ENCODE data around the gene TMEM119. TPM values are rescaled to one million over a fixed set of nuclear protein-coding genes. Genes with fewer than 3 reads are reported as not detected.

The TMEM119 gene
- total RNA-seq, 1 experiment from 2014 or later: not detected

- Histone ChIP-seq H3K27me3 (replicated peaks; ENCODE audit: insufficient read depth, low read depth, low read length, poor library complexity) (no peaks in the 10 kb centered on the region), H3K4me1 (ENCODE audit: insufficient read depth, low read length, poor library complexity, severe bottlenecking) (no peaks in the 10 kb centered on the region), H3K9me3 (ENCODE audit: low read depth, low read length, poor library complexity, severe bottlenecking) (no peaks in the 10 kb centered on the region), H3K36me3 (ENCODE audit: insufficient read depth, low read length, poor library complexity, severe bottlenecking) (no peaks in the 10 kb centered on the region), H3K27ac (ENCODE audit: low read depth, low read length, poor library complexity, severe bottlenecking) (no peak overlapping the region), H3K4me3 (ENCODE audit: low read depth, low read length, poor library complexity, severe bottlenecking) (no peak overlapping the region)
- intact Hi-C loops (cut with micrococcal nuclease; ENCODE audit: unreplicated experiment): no loop called here
- no TSS peak for BruUV-seq (replicated peaks)
- POLR2A ChIA-PET (ENCODE audit: low non-redundant PET): no interaction called here
- CTCF ChIA-PET: no interaction called here
- DNase-seq (ENCODE audit: low spot score): no peak
- TF ChIP-seq EZH2 (IDR thresholded peaks at IDR 0.05; ENCODE audit: borderline replicate concordance, low read depth, low read length, poor library complexity, severe bottlenecking) (no peak), CTCF (conservative IDR thresholded peaks at IDR 0.05; ENCODE audit: low read depth, low read length) (no peak)
Observed at GRCh38 chr12:108637222-108637971, 39.5 kb upstream of the TMEM119 start.

GRCh38 chr12:108635997-108636808 lies 38.3 kb upstream of the TMEM119 start:
- TF ChIP-seq EZH2 (IDR thresholded peaks at IDR 0.05; ENCODE audit: borderline replicate concordance, low read depth, low read length, poor library complexity, severe bottlenecking): no peak
- TF ChIP-seq CTCF (conservative IDR thresholded peaks at IDR 0.05; ENCODE audit: low read depth, low read length): no peak
- Histone ChIP-seq H3K4me3 (ENCODE audit: low read depth, low read length, poor library complexity, severe bottlenecking) (no peak overlapping the region), H3K27ac (ENCODE audit: low read depth, low read length, poor library complexity, severe bottlenecking) (no peak overlapping the region), H3K9me3 (ENCODE audit: low read depth, low read length, poor library complexity, severe bottlenecking) (no peaks in the 10 kb centered on the region), H3K36me3 (ENCODE audit: insufficient read depth, low read length, poor library complexity, severe bottlenecking) (no peaks in the 10 kb centered on the region), H3K4me1 (ENCODE audit: insufficient read depth, low read length, poor library complexity, severe bottlenecking) (no peaks in the 10 kb centered on the region), H3K27me3 (replicated peaks; ENCODE audit: insufficient read depth, low read depth, low read length, poor library complexity) (no peaks in the 10 kb centered on the region)
- no TSS peak for BruUV-seq (replicated peaks)
- ChIA-PET POLR2A (ENCODE audit: low non-redundant PET) (no interaction called here), CTCF (no interaction called here)
- intact Hi-C loops (cut with micrococcal nuclease; ENCODE audit: unreplicated experiment): no loop called here
- DNase-seq (ENCODE audit: low spot score): no peak

- no peaks in the 10 kb centered on the region for H3K27me3 ChIP-seq (replicated peaks; ENCODE audit: insufficient read depth, low read depth, low read length, poor library complexity)
- no TSS peak for BruUV-seq (replicated peaks)
- no peak for DNase-seq (ENCODE audit: low spot score)
- intact Hi-C loops (cut with micrococcal nuclease; ENCODE audit: unreplicated experiment): no loop called here
- TF ChIP-seq CTCF (conservative IDR thresholded peaks at IDR 0.05; ENCODE audit: low read depth, low read length) (no peak), EZH2 (IDR thresholded peaks at IDR 0.05; ENCODE audit: borderline replicate concordance, low read depth, low read length, poor library complexity, severe bottlenecking) (no peak)
- no peak overlapping the region for H3K4me3 ChIP-seq (ENCODE audit: low read depth, low read length, poor library complexity, severe bottlenecking)
- ChIA-PET CTCF (no interaction called here), POLR2A (ENCODE audit: low non-redundant PET) (no interaction called here)
- H3K9me3 ChIP-seq (ENCODE audit: low read depth, low read length, poor library complexity, severe bottlenecking): no peaks in the 10 kb centered on the region
- H3K36me3 ChIP-seq (ENCODE audit: insufficient read depth, low read length, poor library complexity, severe bottlenecking): no peaks in the 10 kb centered on the region
- H3K4me1 ChIP-seq (ENCODE audit: insufficient read depth, low read length, poor library complexity, severe bottlenecking): no peaks in the 10 kb centered on the region
- no peak overlapping the region for H3K27ac ChIP-seq (ENCODE audit: low read depth, low read length, poor library complexity, severe bottlenecking)
Observed at GRCh38 chr12:108635201-108635996, 37.5 kb upstream of the TMEM119 start.
